ENCODE results near the gene ANXA4.

Gene ANXA4

GRCh38 chr2:69709290-69709689 is 32.6 kb upstream of the ANXA4 start:
- DNase-seq (ENCODE audit: low read depth in 1 of 2, low spot score in 1 of 2), result no peak
- H3K4me3 ChIP-seq (replicated peaks; ENCODE audit: insufficient read depth, low read length), result no peak overlapping the region
- no peaks in the 10 kb centered on the region for H3K27me3 ChIP-seq (ENCODE audit: insufficient read depth, poor library complexity, severe bottlenecking)
- TF ChIP-seq SPI1 (IDR thresholded peaks at IDR 0.05; ENCODE audit: borderline replicate concordance, low read depth), result no peak
- no peak for TF ChIP-seq CTCF (IDR thresholded peaks at IDR 0.05; ENCODE audit: insufficient read depth, low read length)
- TF ChIP-seq POLR2AphosphoS5 (IDR thresholded peaks at IDR 0.05; ENCODE audit: low read depth), result no peak
- TF ChIP-seq REST (IDR thresholded peaks at IDR 0.05; ENCODE audit: insufficient replicate concordance, low read depth), result no peak
- no peak for TF ChIP-seq GABPA (IDR thresholded peaks at IDR 0.05; ENCODE audit: low read depth)
- no peak overlapping the region for H3K27ac ChIP-seq (replicated peaks)

GRCh38 chr2:69711971-69712370 is 30.0 kb upstream of the ANXA4 start:
- TF ChIP-seq CTCF (IDR thresholded peaks at IDR 0.05; ENCODE audit: insufficient read depth, low read length) (no peak), SPI1 (IDR thresholded peaks at IDR 0.05; ENCODE audit: borderline replicate concordance, low read depth) (no peak), GABPA (IDR thresholded peaks at IDR 0.05; ENCODE audit: low read depth) (no peak), REST (IDR thresholded peaks at IDR 0.05; ENCODE audit: insufficient replicate concordance, low read depth) (no peak), POLR2AphosphoS5 (IDR thresholded peaks at IDR 0.05; ENCODE audit: low read depth) (no peak)

GRCh38 chr2:69714024-69714423 is 27.9 kb upstream of the ANXA4 start:
- Histone ChIP-seq H3K4me3 (replicated peaks; ENCODE audit: insufficient read depth, low read length) (no peak overlapping the region), H3K27me3 (ENCODE audit: insufficient read depth, poor library complexity, severe bottlenecking) (no peaks in the 10 kb centered on the region), H3K27ac (replicated peaks) (no peak overlapping the region)
- DNase-seq (ENCODE audit: low read depth in 1 of 2, low spot score in 1 of 2), result no peak
- no peak for TF ChIP-seq POLR2AphosphoS5 (IDR thresholded peaks at IDR 0.05; ENCODE audit: low read depth)
- TF ChIP-seq GABPA (IDR thresholded peaks at IDR 0.05; ENCODE audit: low read depth), result no peak
- TF ChIP-seq REST (IDR thresholded peaks at IDR 0.05; ENCODE audit: insufficient replicate concordance, low read depth), result no peak
- TF ChIP-seq CTCF (IDR thresholded peaks at IDR 0.05; ENCODE audit: insufficient read depth, low read length), result no peak
- TF ChIP-seq SPI1 (IDR thresholded peaks at IDR 0.05; ENCODE audit: borderline replicate concordance, low read depth), result no peak

More at GRCh38 chr2:69711971-69712370, 30.0 kb upstream of the ANXA4 start:
- no peak for DNase-seq (ENCODE audit: low read depth in 1 of 2, low spot score in 1 of 2)
- Histone ChIP-seq H3K27ac (replicated peaks) (no peak overlapping the region), H3K4me3 (replicated peaks; ENCODE audit: insufficient read depth, low read length) (no peak overlapping the region), H3K27me3 (ENCODE audit: insufficient read depth, poor library complexity, severe bottlenecking) (no peaks in the 10 kb centered on the region)
